ENCODE measurements around the gene CDH9.

The CDH9 gene

DNA sequence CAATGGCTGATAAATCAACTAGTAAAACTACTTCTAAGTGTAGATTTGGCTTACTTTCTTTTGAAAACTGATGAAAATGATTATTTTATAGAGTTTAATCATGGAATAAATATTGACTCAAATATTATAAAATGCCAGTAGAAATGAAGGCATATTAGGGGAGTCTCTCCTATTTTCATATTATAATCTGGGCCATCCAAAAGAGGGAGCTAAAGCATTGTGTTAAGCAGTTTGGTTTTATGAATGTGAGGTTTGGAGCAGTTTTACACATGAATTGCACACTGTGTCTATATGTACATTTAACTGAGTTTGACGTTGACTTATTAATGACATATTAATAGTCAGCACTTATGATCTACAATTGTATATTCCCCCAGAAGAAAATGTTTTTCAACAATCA, 17.4 kb downstream of the CDH9 start:
- H3K9me3 ChIP-seq = no peaks in the 10 kb centered on the region
- DNase-seq = no peak
- no peak overlapping the region for H3K4me3 ChIP-seq (ENCODE audit: low read depth, low read length)
- no peaks in the 10 kb centered on the region for H3K4me1 ChIP-seq
- no peaks in the 10 kb centered on the region for H3K27me3 ChIP-seq
- TF ChIP-seq, protein P1, sequence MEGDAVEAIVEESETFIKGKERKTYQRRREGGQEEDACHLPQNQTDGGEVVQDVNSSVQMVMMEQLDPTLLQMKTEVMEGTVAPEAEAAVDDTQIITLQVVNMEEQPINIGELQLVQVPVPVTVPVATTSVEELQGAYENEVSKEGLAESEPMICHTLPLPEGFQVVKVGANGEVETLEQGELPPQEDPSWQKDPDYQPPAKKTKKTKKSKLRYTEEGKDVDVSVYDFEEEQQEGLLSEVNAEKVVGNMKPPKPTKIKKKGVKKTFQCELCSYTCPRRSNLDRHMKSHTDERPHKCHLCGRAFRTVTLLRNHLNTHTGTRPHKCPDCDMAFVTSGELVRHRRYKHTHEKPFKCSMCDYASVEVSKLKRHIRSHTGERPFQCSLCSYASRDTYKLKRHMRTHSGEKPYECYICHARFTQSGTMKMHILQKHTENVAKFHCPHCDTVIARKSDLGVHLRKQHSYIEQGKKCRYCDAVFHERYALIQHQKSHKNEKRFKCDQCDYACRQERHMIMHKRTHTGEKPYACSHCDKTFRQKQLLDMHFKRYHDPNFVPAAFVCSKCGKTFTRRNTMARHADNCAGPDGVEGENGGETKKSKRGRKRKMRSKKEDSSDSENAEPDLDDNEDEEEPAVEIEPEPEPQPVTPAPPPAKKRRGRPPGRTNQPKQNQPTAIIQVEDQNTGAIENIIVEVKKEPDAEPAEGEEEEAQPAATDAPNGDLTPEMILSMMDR (IDR thresholded peaks at IDR 0.05; ENCODE audit: low read depth, low read length) = peak; percentile 61
- H3K36me3 ChIP-seq = no peaks in the 10 kb centered on the region

DNA sequence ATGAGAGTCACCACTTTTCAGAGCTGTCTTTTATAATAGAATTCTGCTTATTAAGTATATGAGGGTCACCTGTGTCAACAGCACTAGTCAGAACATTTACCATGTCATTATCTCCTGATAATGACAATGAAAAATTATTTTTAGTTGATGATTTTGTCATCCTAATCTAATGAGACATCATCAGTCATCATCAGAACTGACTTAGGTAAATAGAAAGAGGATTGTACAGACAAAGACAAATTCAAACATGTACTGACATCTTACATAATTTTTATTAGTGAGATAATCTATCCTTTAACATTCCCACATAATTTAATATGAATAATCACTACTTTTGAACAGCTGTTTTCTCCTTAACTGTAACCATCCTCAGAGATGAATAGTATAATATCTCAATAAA, 22.6 kb downstream of the CDH9 start:
- H3K36me3 ChIP-seq = no peaks in the 10 kb centered on the region
- no peak for DNase-seq
- TF ChIP-seq, protein P1 (IDR thresholded peaks at IDR 0.05; ENCODE audit: low read depth, low read length) = no peak
- no peaks in the 10 kb centered on the region for H3K4me1 ChIP-seq
- H3K9me3 ChIP-seq = no peaks in the 10 kb centered on the region
- H3K27me3 ChIP-seq = no peaks in the 10 kb centered on the region
- H3K4me3 ChIP-seq (ENCODE audit: low read depth, low read length) = no peak overlapping the region

- Histone ChIP-seq H3K36me3 (no peaks in the 10 kb centered on the region), H3K4me1 (no peaks in the 10 kb centered on the region), H3K9me3 (no peaks in the 10 kb centered on the region), H3K27me3 (no peaks in the 10 kb centered on the region), H3K4me3 (ENCODE audit: low read depth, low read length) (no peak overlapping the region)
- no peak for DNase-seq
- TF ChIP-seq, protein P1 (IDR thresholded peaks at IDR 0.05; ENCODE audit: low read depth, low read length) = no peak
Observed at GRCh38 chr5:27011274-27011673, 27.1 kb downstream of the CDH9 start.

GRCh38 chr5:27010646-27011045, 27.7 kb downstream of the CDH9 start:
- DNase-seq = no peak
- TF ChIP-seq, protein P1 (IDR thresholded peaks at IDR 0.05; ENCODE audit: low read depth, low read length) = no peak
- Histone ChIP-seq H3K36me3 (no peaks in the 10 kb centered on the region), H3K4me3 (ENCODE audit: low read depth, low read length) (no peak overlapping the region), H3K27me3 (no peaks in the 10 kb centered on the region), H3K4me1 (no peaks in the 10 kb centered on the region), H3K9me3 (no peaks in the 10 kb centered on the region)

- Histone ChIP-seq H3K36me3 (no peaks in the 10 kb centered on the region), H3K4me1 (no peaks in the 10 kb centered on the region), H3K9me3 (no peaks in the 10 kb centered on the region), H3K4me3 (ENCODE audit: low read depth, low read length) (no peak overlapping the region), H3K27me3 (no peaks in the 10 kb centered on the region)
- TF ChIP-seq, protein P1 (IDR thresholded peaks at IDR 0.05; ENCODE audit: low read depth, low read length) = no peak
- DNase-seq = no peak
Observed at GRCh38 chr5:27009540-27009915, 28.9 kb downstream of the CDH9 start.

DNA sequence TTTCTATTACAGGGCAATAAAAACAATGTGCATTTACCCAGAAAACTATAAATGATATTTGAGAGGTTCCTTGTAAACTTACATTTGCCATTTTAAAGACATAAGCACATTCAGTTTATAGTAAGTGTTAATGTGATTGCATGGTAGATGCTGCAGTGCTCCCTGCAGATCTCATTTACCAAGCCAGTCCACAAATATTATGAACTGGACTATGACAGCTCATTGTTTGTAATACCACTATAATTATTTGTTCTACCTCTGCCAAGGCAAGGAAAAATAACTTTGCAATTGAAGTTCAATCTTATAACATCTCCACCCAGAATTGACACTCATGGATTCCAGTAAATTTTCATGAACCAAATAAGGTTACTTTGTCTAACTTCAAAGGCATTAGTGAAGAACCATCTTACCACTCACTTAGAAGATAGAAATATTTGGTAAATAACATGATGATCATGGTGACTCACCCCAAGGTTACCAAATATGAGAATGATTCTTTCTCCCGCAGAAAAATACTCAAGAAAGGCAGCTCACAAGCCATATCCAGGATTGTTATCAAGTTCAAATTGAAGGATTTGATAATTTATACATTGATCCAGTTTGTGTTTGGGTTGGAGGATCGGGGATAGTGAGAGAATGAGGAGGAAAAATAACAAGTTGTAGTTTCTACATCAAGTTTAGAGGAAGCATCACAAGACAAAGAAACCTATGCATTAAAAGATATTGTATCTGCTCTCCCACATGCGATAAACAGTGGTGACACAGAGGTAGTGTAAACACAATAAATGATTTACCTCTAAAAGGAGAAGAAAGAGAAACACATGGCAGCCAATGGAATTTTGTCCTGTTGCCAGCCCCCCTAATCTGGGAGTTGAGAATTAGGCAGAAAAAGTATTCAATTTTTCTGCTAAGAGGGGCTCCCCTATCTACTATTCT, 29.5 kb downstream of the CDH9 start:
- no peak for DNase-seq
- Histone ChIP-seq H3K27me3 (no peaks in the 10 kb centered on the region), H3K9me3 (no peaks in the 10 kb centered on the region), H3K4me1 (no peaks in the 10 kb centered on the region), H3K4me3 (ENCODE audit: low read depth, low read length) (no peak overlapping the region), H3K36me3 (no peaks in the 10 kb centered on the region)
- TF ChIP-seq, protein P1 (IDR thresholded peaks at IDR 0.05; ENCODE audit: low read depth, low read length) = no peak
